Neural cell (in vitro differentiated cells): ENCODE data around the gene MGAT4B. TPM values are rescaled to one million over a fixed set of nuclear protein-coding genes. Genes with fewer than 3 reads are reported as not detected.

Experiments
- H2AFZ ChIP-seq: fragments of 200-600, 300-800 bp; sonication (generic), shearing (Covaris generic); 2 replicates; pipeline ENCODE4 v1.6.0; 2014; ENCODE audit warnings: low read depth, mild to moderate bottlenecking, antibody characterized with exemption, low read length, moderate library complexity
- H3F3A ChIP-seq: fragments of 200-600 bp; shearing (Covaris generic); 2 replicates; pipeline ENCODE4 v1.6.1; 2016; ENCODE audit warnings: mild to moderate bottlenecking, moderate library complexity, mixed read lengths, antibody characterized with exemption, low read length; ENCODE audit not compliant: insufficient read depth, poor library complexity, severe bottlenecking
- H3K27ac ChIP-seq: fragments of 200-600, 300-800 bp; sonication (generic), shearing (Covaris generic); 2 replicates; pipeline ENCODE4 v1.5.1; 2014; ENCODE audit warnings: mild to moderate bottlenecking, low read length, moderate library complexity
- H3K27me3 ChIP-seq: fragments of 300-800, 200-600 bp; sonication (generic), shearing (Covaris generic); 2 replicates; pipeline ENCODE4 v1.6.0; 2014; ENCODE audit warnings: mild to moderate bottlenecking, low read depth, low read length, moderate library complexity; ENCODE audit not compliant: insufficient read depth
- H3K36me3 ChIP-seq: fragments of 300-800, 200-600 bp; sonication (generic), shearing (Covaris generic); 2 replicates; pipeline ENCODE4 v1.5.1; 2014; ENCODE audit warnings: mild to moderate bottlenecking, antibody characterized with exemption, low read length, moderate library complexity; ENCODE audit not compliant: insufficient read depth
- H3K4me2 ChIP-seq: fragments of 300-800, 200-600 bp; sonication (generic), shearing (Covaris generic); 2 replicates; pipeline ENCODE4 v1.6.0; 2014; ENCODE audit warnings: mild to moderate bottlenecking, low read length
- H3K4me3 ChIP-seq: fragments of 300-800, 200-600 bp; sonication (generic), shearing (Covaris generic); 2 replicates; pipeline ENCODE4 v1.5.1; 2014; ENCODE audit warnings: mild to moderate bottlenecking, low read length, moderate library complexity
- H3K79me2 ChIP-seq: fragments of 200-600 bp; shearing (Covaris generic); replicated peaks from 2 replicates; pipeline ENCODE4 v1.6.0; 2014; ENCODE audit warnings: mild to moderate bottlenecking, low read length, moderate library complexity; ENCODE audit not compliant: insufficient read depth
- H3K9ac ChIP-seq: fragments of 300-800, 200-600 bp; sonication (generic), shearing (Covaris generic); 2 replicates; pipeline ENCODE4 v1.6.1; 2016; ENCODE audit warnings: mild to moderate bottlenecking, low read length, mixed read lengths
- H3K9me2 ChIP-seq: fragments of 200-600 bp; shearing (Covaris generic); 2 replicates; pipeline ENCODE4 v1.6.1; 2016; ENCODE audit warnings: mild to moderate bottlenecking, low read length, mixed read lengths; ENCODE audit not compliant: insufficient read depth
- H3K9me3 ChIP-seq: fragments of 200-600, 300-800 bp; sonication (generic), shearing (Covaris generic); 2 replicates; pipeline ENCODE4 v1.6.1; 2016; ENCODE audit warnings: mild to moderate bottlenecking, mixed run types, low read length, moderate library complexity, mixed read lengths
- H4K20me1 ChIP-seq: fragments of 200-600 bp; shearing (Covaris generic); 2 replicates; pipeline ENCODE4 v1.6.1; 2016; ENCODE audit warnings: mild to moderate bottlenecking, mixed run types; ENCODE audit not compliant: insufficient read depth
- CTCF ChIP-seq: fragments of 450-650 bp; IDR thresholded peaks from 2 replicates; pipeline ENCODE4 v1.5.1; 2014; ENCODE audit warnings: antibody characterized with exemption, mild to moderate bottlenecking, moderate library complexity; ENCODE audit not compliant: poor library complexity, severe bottlenecking
- EP300 ChIP-seq: fragments of 450-650 bp; conservative IDR thresholded peaks from 2 replicates; pipeline ENCODE4 v1.6.1; 2014; ENCODE audit warnings: antibody characterized with exemption, mild to moderate bottlenecking, moderate library complexity; ENCODE audit not compliant: poor library complexity, severe bottlenecking
- EZH2 ChIP-seq: fragments of 200-600, 300-800 bp; shearing (Covaris generic), sonication (generic); IDR thresholded peaks from 2 replicates; pipeline ENCODE4 v1.6.1; 2014; ENCODE audit warnings: antibody characterized with exemption, low read length, borderline replicate concordance, mild to moderate bottlenecking; ENCODE audit not compliant: insufficient read depth, poor library complexity, severe bottlenecking
- MXI1 ChIP-seq: fragments of 450-650 bp; conservative IDR thresholded peaks from 2 replicates; pipeline ENCODE4 v1.6.1; 2014; ENCODE audit warnings: antibody characterized with exemption, mild to moderate bottlenecking; ENCODE audit not compliant: poor library complexity, severe bottlenecking
- POLR2AphosphoS5 ChIP-seq: IDR thresholded peaks from 2 replicates; pipeline ENCODE4 v1.6.1; 2012
- RAD21 ChIP-seq: fragments of 450-650 bp; conservative IDR thresholded peaks from 2 replicates; pipeline ENCODE4 v1.6.1; 2014; ENCODE audit warnings: antibody characterized with exemption, mild to moderate bottlenecking, moderate library complexity
- REST ChIP-seq: IDR thresholded peaks from 2 replicates; pipeline ENCODE4 v1.6.1; 2012; ENCODE audit warnings: borderline replicate concordance
- SMC3 ChIP-seq: fragments of 450-650 bp; conservative IDR thresholded peaks from 2 replicates; pipeline ENCODE4 v1.6.1; 2014; ENCODE audit warnings: antibody characterized with exemption, mild to moderate bottlenecking, moderate library complexity; ENCODE audit not compliant: poor library complexity
- TAF1 ChIP-seq: IDR thresholded peaks from 2 replicates; pipeline ENCODE4 v1.6.1; 2012; ENCODE audit warnings: low read depth
- polyA plus RNA-seq: library from polyadenylated mRNA; depleted of rRNA; stranded (reverse); fragments of >200 nt; gene quantifications from 2 replicates; pipeline ENCODE4 v1.2.3, GENCODE V29; 2014

Gene MGAT4B
- polyA plus RNA-seq, 1 donor from 2014 or later: 70.6 TPM

GRCh38 chr5:179774442-179774841, 32.2 kb downstream of the MGAT4B start:
- H3K4me2 ChIP-seq: no peak overlapping the region
- no peaks in the 10 kb centered on the region for H3F3A ChIP-seq
- H3K27me3 ChIP-seq: no peaks in the 10 kb centered on the region
- peaks cover 8% of the 10 kb centered on the region for H3K36me3 ChIP-seq
- no peaks in the 10 kb centered on the region for H3K9me2 ChIP-seq
- no peaks in the 10 kb centered on the region for H3K79me2 ChIP-seq
- no peak overlapping the region for H3K9ac ChIP-seq
- no peak overlapping the region for H3K27ac ChIP-seq
- H3K4me3 ChIP-seq: no peak overlapping the region
- TF ChIP-seq SMC3: no peak
- TF ChIP-seq CTCF: no peak
- no peak for TF ChIP-seq EP300
- TF ChIP-seq TAF1: no peak
- TF ChIP-seq MXI1: no peak
- TF ChIP-seq REST: no peak
- TF ChIP-seq POLR2AphosphoS5: no peak
- no peak for TF ChIP-seq EZH2
- no peak for TF ChIP-seq RAD21
- H2AFZ ChIP-seq: no peak overlapping the region
- no peaks in the 10 kb centered on the region for H4K20me1 ChIP-seq
- H3K9me3 ChIP-seq: no peaks in the 10 kb centered on the region

GRCh38 chr5:179773686-179774040, 33.0 kb downstream of the MGAT4B start:
- Histone ChIP-seq H3K9me3 (no peaks in the 10 kb centered on the region), H3K9ac (no peak overlapping the region), H3K79me2 (no peaks in the 10 kb centered on the region), H3K27me3 (no peaks in the 10 kb centered on the region), H3K4me2 (no peak overlapping the region), H4K20me1 (no peaks in the 10 kb centered on the region), H3K4me3 (no peak overlapping the region), H3K9me2 (no peaks in the 10 kb centered on the region), H2AFZ (no peak overlapping the region), H3F3A (no peaks in the 10 kb centered on the region), H3K27ac (no peak overlapping the region), H3K36me3 (peaks cover 8% of the 10 kb centered on the region)
- TF ChIP-seq RAD21 (no peak), TAF1 (no peak), EP300 (no peak), REST (no peak), POLR2AphosphoS5 (no peak), EZH2 (no peak), MXI1 (no peak), CTCF (no peak), SMC3 (no peak)
